K562 (cell line): ENCODE results near the gene SLC6A16. TPM values are rescaled to one million over a fixed set of nuclear protein-coding genes. Genes with fewer than 3 reads are reported as not detected.

ENCODE experiments used
- BRD4 ChIP-seq: fragments of 200-600 bp; sonication (generic); IDR thresholded peaks from 2 replicates; pipeline ENCODE4 v1.6.1; 2017; ENCODE audit warnings: inconsistent platforms
- CEBPB ChIP-seq: fragments of 450-650 bp; IDR thresholded peaks from 2 replicates; pipeline ENCODE4 v1.6.1; 2016; ENCODE audit warnings: missing genetic modification characterization, missing compliant biosample characterization
- CTBP1 ChIP-seq: fragments of 450-650 bp; IDR thresholded peaks from 2 replicates; pipeline ENCODE4 v1.6.1; 2016; ENCODE audit warnings: borderline replicate concordance
- EP300 ChIP-seq: IDR thresholded peaks from 2 replicates; pipeline ENCODE4 v1.6.1; 2012; ENCODE audit warnings: low read length, improper control_type of control experiment
- GATAD2B ChIP-seq: fragments of 450-650 bp; IDR thresholded peaks from 2 replicates; pipeline ENCODE4 v1.6.1; 2017; ENCODE audit warnings: mild to moderate bottlenecking, borderline replicate concordance
- HDAC2 ChIP-seq: fragments of 450-650 bp; IDR thresholded peaks from 2 replicates; pipeline ENCODE4 v1.6.1; 2016; ENCODE audit warnings: mild to moderate bottlenecking
- HLTF ChIP-seq: fragments of 450-650 bp; IDR thresholded peaks from 2 replicates; pipeline ENCODE4 v1.6.1; 2016
- NCOA2 ChIP-seq, 2 experiments: fragments of 450-650 bp; IDR thresholded peaks; 2 replicates each; pipeline ENCODE4 v1.6.1; 2018; ENCODE audit warnings: mild to moderate bottlenecking in 2 of 2, moderate library complexity in 1 of 2; ENCODE audit not compliant: partially characterized antibody in 2 of 2
- NFXL1 ChIP-seq: fragments of 450-650 bp; formaldehyde crosslinking; IDR thresholded peaks from 2 replicates; pipeline ENCODE4 v1.4.0; 2021; ENCODE audit warnings: mild to moderate bottlenecking
- NRF1 ChIP-seq, 2 experiments: fragments of 450-650 bp; IDR thresholded peaks in 1 of 2; conservative IDR thresholded peaks in 1 of 2; 2 replicates each; pipeline ENCODE4 v1.6.1; 2014; ENCODE audit warnings: mild to moderate bottlenecking in 2 of 2
- PRPF4 ChIP-seq: fragments of 200-400 bp; formaldehyde crosslinking; IDR thresholded peaks from one replicate; pipeline ENCODE4 v1.6.1; 2017; ENCODE audit warnings: low read length, low read depth, mild to moderate bottlenecking; ENCODE audit not compliant: insufficient read depth, poor library complexity, severe bottlenecking
- RBM22 ChIP-seq: fragments of 200-400 bp; formaldehyde crosslinking; IDR thresholded peaks from 2 replicates; pipeline ENCODE4 v1.6.1; 2018; ENCODE audit warnings: low read length, low read depth; ENCODE audit not compliant: poor library complexity, severe bottlenecking
- SIN3A ChIP-seq, 2 experiments: fragments of 150-350 bp in 1 of 2; IDR thresholded peaks; 2 replicates each; pipeline ENCODE4 v1.6.1; 2011 to 2016; ENCODE audit warnings: borderline replicate concordance in 2 of 2, low read depth in 2 of 2, low read length in 2 of 2, mild to moderate bottlenecking in 2 of 2, moderate library complexity in 2 of 2; ENCODE audit not compliant: control insufficient read depth in 1 of 2
- SMARCB1 ChIP-seq: IDR thresholded peaks from 2 replicates; pipeline ENCODE4 v1.6.1; 2011; ENCODE audit warnings: improper control_type of control experiment, low read depth; ENCODE audit not compliant: insufficient read length
- SREBF2 ChIP-seq: sonication (generic); formaldehyde crosslinking; IDR thresholded peaks from 2 replicates; pipeline ENCODE4 v1.4.0; 2020; ENCODE audit warnings: mild to moderate bottlenecking, missing genetic modification reagents
- SRSF9 ChIP-seq: fragments of 200-400 bp; formaldehyde crosslinking; IDR thresholded peaks from 2 replicates; pipeline ENCODE4 v1.6.1; 2017; ENCODE audit warnings: low read depth, low read length, borderline replicate concordance
- U2AF1 ChIP-seq: fragments of 200-400 bp; formaldehyde crosslinking; optimal IDR thresholded peaks from 2 replicates; pipeline ENCODE3; 2017; ENCODE audit warnings: mild to moderate bottlenecking, low read depth, low read length, moderate library complexity
- ZBTB1 ChIP-seq: sonication (generic); formaldehyde crosslinking; IDR thresholded peaks from 2 replicates; pipeline ENCODE4 v1.8.1; 2023; ENCODE audit warnings: missing genetic modification reagents, low read depth, mild to moderate bottlenecking, borderline replicate concordance
- ZC3H11A ChIP-seq: IDR thresholded peaks from 2 replicates; pipeline ENCODE4 v1.6.1; 2012; ENCODE audit warnings: low read depth, low read length, improper control_type of control experiment
- ZKSCAN3 ChIP-seq: fragments of 250-450 bp; sonication (Bioruptor Pico); IDR thresholded peaks from 2 replicates; pipeline ENCODE4 v1.4.0; 2020
- ZNF12 ChIP-seq: sonication (generic); formaldehyde crosslinking; IDR thresholded peaks from 2 replicates; pipeline ENCODE4 v1.4.0; 2020; ENCODE audit warnings: mild to moderate bottlenecking, missing genetic modification reagents
- ZNF655 ChIP-seq: fragments of 250-450 bp; sonication (Bioruptor Pico); IDR thresholded peaks from 2 replicates; pipeline ENCODE4 v1.5.0; 2021
- ZNF778 ChIP-seq: fragments of 450-650 bp; formaldehyde crosslinking; IDR thresholded peaks from 2 replicates; pipeline ENCODE4 v1.4.0; 2020; ENCODE audit warnings: mild to moderate bottlenecking, moderate library complexity
- polyA plus RNA-seq, 8 experiments: library from polyadenylated mRNA; depleted of rRNA in 4 of 8; stranded (reverse) in 5 of 8; unstranded in 3 of 8; fragments of >200 nt; fragmentation: Nextera tagmentation in 2 of 8; fragmentation: Illumina TruSeq in 1 of 8; extraction: Ambion mirVana in 2 of 8; extraction: Trizol in 1 of 8; gene quantifications; 2 replicates each; pipeline versions ENCODE4 v1.2.1 to v1.2.3, GENCODE V29; 2011 to 2014; ENCODE audit warnings: inconsistent platforms in 1 of 8, missing spikeins in 1 of 8
- total RNA-seq, 7 experiments: library from RNA; depleted of rRNA in 6 of 7; stranded (reverse); fragments of >200 nt in 6 of 7; fragmentation: Illumina TruSeq in 2 of 7; extraction: Trizol in 2 of 7; gene quantifications; 2 replicates each; pipeline versions ENCODE4 v1.2.1 to v1.2.3, GENCODE V29; 2011 to 2021; ENCODE audit warnings: low replicate concordance in 1 of 7
- TF ChIP-seq, protein P1 (sequence below): sonication (generic); formaldehyde crosslinking; IDR thresholded peaks from 2 replicates; pipeline ENCODE4 v1.8.1; 2023; ENCODE audit warnings: mild to moderate bottlenecking, missing genetic modification reagents
- TF ChIP-seq, protein P2 (sequence below): fragments of 250-450 bp; sonication (Bioruptor Pico); IDR thresholded peaks from 2 replicates; pipeline ENCODE4 v1.4.0; 2020; ENCODE audit warnings: borderline replicate concordance

SLC6A16 gene
- total and polyA plus RNA-seq, 9 of the 15 experiments (the other 6 are each of a cell fraction or from before 2014, with no cell fraction given): 0.05 to 0.95 (median 0.36) TPM

GRCh38 chr19:49362048-49362928, 37.3 kb upstream of the SLC6A16 start, which contains the start of gene TEAD2 (continued):
- TF ChIP-seq CTBP1 (peak; percentile 34; the same call in 1 of the 2 replicates), CEBPB (no peak), SREBF2 (CRISPR knock-in tag) (no peak), ZKSCAN3 (CRISPR knock-in tag) (no peak), BRD4 (no peak), NFXL1 (CRISPR knock-in tag) (no peak), ZNF12 (CRISPR knock-in tag) (no peak), EP300 (no peak), ZC3H11A (no peak), ZNF778 (CRISPR knock-in tag) (no peak), PRPF4 (no peak), NCOA2 (IDR thresholded peaks at IDR 0.05; ENCODE audit: partially characterized antibody in 2 of 2) (no peak), RBM22 (no peak), GATAD2B (no peak), SMARCB1 (no peak), HLTF (0 out of 2 replicates have a peak, but pooled peaks have one; percentile 30), NRF1 (conservative IDR thresholded peaks at IDR 0.05 in 1 of 2, IDR thresholded peaks at IDR 0.05 in 1 of 2) (peak; percentile 66 to 71), U2AF1 (no peak), ZBTB1 (no peak), HDAC2 (no peak), ZNF655 (no peak), SRSF9 (no peak), SIN3A (IDR thresholded peaks at IDR 0.05; ENCODE audit: borderline replicate concordance in 2 of 2, control insufficient read depth in 1 of 2, low read depth in 2 of 2, low read length in 2 of 2) (no peak)
- TF ChIP-seq, protein P1, sequence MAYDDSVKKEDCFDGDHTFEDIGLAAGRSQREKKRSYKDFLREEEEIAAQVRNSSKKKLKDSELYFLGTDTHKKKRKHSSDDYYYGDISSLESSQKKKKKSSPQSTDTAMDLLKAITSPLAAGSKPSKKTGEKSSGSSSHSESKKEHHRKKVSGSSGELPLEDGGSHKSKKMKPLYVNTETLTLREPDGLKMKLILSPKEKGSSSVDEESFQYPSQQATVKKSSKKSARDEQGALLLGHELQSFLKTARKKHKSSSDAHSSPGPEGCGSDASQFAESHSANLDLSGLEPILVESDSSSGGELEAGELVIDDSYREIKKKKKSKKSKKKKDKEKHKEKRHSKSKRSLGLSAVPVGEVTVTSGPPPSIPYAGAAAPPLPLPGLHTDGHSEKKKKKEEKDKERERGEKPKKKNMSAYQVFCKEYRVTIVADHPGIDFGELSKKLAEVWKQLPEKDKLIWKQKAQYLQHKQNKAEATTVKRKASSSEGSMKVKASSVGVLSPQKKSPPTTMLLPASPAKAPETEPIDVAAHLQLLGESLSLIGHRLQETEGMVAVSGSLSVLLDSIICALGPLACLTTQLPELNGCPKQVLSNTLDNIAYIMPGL: 0 out of 2 replicates have a peak, but pooled peaks have one; percentile 56
- TF ChIP-seq, protein P2, sequence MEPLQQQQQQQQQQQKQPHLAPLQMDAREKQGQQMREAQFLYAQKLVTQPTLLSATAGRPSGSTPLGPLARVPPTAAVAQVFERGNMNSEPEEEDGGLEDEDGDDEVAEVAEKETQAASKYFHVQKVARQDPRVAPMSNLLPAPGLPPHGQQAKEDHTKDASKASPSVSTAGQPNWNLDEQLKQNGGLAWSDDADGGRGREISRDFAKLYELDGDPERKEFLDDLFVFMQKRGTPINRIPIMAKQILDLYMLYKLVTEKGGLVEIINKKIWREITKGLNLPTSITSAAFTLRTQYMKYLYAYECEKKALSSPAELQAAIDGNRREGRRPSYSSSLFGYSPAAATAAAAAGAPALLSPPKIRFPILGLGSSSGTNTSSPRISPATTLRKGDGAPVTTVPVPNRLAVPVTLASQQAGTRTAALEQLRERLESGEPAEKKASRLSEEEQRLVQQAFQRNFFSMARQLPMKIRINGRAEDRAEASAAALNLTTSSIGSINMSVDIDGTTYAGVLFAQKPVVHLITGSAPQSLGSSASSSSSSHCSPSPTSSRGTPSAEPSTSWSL: no peak
